Activated naive CD4-positive, alpha-beta T cell treated with anti-CD3 and anti-CD28 coated beads, Interleukin-2, amount 50 U/mL, for 16 hours (primary cell): ENCODE data around the gene SH3GL3.

ENCODE experiments used
- DNase-seq: peaks from one replicate; pipeline ENCODE4 v3.0.0-alpha.2; 2020

SH3GL3 gene

DNA sequence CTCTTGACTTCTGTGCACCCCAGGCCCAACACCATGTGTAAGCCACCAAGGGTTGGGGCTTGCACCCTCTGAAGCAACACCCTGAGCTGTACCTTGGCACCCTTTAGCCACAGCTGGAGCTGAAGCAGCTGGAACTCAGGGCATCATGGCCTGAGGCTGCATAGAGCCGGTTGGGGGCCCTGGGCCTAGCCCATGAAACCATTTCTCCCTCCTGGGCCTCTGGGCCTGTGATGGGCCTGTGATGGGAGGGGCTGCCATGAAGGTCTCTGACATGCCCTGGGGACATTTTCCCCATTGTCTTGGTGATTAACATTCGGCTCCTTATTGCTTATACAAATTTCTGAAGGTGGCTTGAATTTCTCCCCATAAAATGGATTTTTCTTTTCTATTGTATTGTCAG lies 184.4 kb downstream of the SH3GL3 start:
- DNase-seq: no peak

DNA sequence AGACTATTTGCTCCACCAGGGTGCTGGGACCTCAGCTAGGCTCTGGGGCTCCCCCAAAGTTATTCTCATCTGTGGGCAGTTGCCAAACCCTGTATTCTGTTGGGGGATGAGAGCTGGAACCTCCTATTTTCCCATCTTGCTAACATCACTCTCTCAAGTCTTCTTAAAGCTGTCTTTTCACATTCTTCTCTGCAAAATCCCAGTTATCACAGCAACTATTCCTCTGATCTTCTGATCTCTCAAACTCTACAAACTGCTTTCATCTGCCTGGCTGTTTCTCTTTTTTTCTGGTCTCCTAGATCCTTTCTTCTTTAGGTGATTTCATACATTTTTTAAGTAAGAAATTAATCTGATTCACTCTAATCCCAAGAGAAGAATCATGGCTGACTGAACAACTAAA lies 196.1 kb downstream of the SH3GL3 start:
- no peak for DNase-seq

DNA sequence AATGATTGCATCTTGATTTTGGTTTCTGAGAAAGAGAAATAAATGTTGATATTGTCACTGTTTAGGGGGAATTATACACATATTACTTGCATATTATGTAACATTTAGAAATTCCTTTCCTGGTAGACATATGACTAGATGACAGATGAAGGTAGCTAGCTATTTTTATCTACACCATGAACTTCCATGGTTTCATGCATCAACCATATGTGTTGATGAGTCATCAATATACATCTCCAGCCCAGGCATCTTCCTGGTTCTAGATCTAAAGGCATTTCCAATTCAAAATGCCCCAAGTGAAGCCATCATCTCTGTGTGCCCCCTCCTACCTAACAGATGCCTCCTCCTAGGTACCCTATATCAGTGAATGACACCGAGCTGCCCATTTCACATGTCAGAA lies 197.3 kb downstream of the SH3GL3 start:
- DNase-seq: no peak

DNA sequence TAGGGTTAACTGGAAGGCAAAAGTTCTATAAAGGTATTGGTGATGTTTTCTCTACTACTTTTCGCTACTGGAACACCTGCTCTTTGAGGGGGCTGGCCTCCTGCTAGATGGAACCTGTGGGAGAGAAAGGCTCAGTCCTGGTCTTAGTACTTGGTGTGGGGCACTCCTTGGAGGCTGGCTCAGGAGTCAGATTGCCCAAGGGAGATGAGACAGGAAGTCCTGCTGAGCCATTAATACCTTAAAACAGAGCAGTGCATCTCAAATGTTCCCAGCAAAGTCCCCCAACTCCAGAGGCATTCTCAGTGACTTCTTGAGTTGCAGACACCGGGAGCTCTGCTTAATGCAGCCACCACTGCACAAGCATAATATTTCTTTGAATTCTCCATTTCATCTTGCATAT lies 203.7 kb downstream of the SH3GL3 start:
- no peak for DNase-seq

DNA sequence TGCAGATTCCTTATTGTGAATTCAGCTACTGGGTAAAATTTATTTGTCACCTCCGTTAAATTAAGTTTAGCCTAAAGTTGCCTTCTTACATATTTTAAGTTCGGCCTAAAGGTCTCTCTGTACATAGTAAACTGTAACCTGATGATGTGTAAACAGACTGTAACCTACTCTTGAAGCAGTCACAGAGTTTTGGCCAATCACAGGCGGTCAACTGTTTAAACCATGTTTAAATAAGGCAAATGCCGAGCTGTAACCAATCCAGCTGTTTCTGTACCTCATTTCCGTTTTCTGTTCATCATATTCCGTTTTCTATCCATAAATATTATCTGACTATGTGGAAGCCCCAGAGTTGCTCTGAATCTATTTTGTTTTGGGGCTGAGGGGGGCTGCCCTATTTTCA lies 204.4 kb downstream of the SH3GL3 start:
- no peak for DNase-seq

DNA sequence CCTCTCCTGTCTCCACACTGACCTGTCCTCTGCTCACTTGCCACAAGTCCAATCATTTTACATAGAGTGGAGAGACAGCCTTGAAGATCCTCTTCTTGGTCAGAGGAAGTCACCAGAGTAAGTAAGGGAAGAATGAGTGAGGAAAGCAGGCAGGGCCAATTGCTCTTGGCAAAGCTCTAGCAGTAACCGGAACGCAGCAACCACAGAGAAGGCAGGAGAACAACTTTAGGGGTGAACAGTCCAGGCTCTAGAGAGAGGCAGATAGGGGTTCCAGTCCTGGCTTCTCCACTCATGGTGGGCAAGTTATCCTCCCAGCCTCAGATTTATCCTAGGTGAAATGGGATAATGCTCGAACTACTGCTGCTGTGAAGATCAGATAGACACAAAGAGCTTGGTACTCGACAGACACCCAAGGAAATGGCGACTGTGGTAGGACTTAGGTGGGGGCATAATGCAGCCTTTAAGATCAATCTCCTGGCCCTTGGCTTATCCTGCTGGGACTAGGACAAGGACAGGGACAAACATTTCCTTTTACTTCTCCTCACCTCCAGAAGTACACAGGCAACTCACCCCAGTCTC lies 205.6 kb downstream of the SH3GL3 start:
- no peak for DNase-seq

DNA sequence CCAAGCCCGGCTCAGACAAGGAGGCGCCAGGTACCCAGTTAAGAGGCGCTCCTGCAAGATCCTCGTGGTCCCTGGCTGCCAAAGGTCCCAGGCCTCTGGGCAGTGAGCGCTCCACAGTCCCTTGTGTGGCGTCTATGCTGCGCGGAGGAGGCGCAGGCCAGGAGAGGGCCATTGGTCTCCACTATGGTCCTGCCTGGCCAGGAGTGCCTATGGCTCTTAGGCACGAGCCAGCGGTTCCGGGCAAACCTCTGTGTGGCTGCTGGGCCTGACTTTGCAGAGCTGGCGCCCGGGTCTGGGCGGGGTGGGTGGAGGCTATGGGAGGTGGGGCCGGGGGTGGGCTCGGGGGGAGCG lies 206.1 kb downstream of the SH3GL3 start:
- DNase-seq: no peak

DNA sequence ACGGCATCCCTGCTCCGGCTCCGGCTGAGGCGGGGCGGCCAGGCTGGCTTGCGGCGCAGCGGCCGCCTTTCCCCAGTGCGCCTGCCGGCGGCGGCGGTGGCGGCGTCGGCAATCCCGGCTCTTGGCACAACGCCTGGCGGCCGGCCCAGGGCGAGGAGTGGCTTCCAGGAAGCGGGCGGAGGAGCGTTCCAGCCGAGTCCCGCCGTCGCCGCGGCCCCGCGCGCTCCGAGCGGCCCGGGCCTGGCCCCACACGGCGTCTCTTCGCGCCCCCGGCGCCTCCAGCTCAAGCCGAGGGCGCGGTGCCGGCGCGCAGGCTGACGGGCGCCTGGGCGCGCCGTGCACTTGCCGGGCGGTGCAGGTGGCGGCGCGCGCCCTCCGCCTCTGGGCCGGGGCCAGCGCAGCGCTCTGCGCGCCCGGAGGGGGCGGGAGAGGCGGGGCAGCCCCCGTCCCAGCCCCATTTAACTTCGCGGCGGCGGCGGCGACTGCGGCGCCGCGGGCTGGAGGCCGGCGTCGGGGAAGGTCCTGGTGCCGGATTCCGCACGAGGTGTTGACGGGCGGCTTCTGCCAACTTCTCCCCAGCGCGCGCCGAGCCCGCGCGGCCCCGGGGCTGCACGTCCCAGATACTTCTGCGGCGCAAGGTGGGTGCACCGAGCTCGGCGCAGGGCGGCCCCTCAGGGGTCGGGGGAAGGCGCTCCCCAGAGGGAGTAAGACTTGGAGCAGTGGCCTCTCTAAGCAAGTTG lies 206.7 kb downstream of the SH3GL3 start, which contains the start of gene ADAMTSL3:
ADAMTSL3 (plus strand) TSS at position 485 of the 740 bp plus-strand sequence. CDS start 1,639 bp downstream, outside the sequence.
- DNase-seq: no peak

DNA sequence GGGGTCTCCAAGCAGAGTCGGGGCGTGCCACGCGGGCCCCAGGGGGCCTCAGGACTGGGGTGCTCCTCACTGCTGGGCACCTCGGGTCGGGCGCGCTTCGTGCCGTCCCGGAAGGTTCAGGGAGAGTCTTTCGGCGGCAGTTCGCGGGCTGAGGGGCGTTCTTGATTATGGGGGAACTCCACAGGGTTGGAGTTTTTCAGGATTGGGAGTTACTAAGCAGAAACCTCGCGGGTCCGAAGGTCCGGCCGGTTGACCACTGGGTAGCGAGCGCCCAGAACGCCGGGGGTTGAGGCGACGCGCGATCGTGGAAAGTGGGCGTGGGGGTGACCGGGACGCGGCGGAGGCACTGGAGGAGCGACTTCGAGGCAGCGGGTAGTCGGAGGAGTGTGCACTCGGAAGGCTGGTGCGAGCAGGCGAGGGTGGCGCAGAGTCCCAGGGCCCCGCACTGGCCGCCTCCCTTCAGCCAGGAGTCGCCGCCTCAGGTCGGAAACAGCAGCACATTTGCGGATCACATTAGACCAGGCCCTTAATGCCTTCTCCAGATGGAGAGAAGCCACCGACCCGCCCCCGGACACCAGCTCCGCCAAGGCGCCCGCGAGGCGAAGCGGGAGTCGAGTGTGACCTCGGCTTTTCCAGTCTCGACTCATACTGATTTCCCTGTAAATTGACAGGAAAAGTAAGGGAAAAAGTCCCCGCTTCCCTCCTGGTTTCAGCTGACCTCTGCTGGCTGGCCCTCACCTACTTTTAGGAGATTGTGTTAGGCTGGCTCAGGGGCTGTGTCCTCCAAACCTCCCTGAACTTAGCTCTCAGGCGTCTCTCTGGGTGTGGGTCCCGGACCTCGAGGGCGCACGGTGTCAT lies 207.5 kb downstream of the SH3GL3 start:
- no peak for DNase-seq

DNA sequence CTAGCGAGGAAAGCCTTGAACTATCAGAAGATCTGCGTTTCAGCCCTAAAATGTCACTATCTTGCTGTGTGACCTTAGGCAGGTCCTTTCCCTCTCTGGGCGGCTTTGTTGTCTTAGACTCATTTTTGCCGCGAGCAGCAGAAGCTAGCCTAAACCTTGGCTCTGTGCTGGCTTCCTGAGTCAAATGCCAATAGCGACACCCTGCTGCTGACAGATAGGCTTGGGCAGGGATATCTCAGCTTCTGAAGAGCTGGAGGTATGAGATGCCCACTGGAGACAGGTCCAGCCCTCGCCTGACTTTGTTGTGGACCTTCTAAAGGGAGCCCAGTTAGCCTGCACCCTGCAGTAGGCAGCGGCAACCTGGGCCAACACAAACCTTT lies 208.1 kb downstream of the SH3GL3 start:
- no peak for DNase-seq

DNA sequence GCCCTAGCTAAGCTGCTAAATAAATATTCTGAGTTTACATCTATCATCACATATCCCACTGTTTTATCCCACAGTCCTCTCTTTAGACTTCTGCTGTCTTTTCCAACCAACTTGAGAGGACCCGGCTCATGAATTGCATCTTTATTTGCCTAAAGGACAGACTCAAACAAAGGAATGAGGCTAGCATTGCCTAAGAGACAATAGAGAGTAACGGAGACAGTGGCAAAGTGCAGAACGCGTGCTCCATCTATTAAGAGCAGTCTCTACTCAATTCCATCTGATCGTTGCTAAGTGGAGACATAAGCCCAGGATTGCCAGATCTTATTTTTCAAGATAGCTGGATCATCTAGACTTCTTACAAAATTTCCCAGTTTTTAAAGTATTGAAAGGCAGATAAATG lies 209.1 kb downstream of the SH3GL3 start:
- no peak for DNase-seq

DNA sequence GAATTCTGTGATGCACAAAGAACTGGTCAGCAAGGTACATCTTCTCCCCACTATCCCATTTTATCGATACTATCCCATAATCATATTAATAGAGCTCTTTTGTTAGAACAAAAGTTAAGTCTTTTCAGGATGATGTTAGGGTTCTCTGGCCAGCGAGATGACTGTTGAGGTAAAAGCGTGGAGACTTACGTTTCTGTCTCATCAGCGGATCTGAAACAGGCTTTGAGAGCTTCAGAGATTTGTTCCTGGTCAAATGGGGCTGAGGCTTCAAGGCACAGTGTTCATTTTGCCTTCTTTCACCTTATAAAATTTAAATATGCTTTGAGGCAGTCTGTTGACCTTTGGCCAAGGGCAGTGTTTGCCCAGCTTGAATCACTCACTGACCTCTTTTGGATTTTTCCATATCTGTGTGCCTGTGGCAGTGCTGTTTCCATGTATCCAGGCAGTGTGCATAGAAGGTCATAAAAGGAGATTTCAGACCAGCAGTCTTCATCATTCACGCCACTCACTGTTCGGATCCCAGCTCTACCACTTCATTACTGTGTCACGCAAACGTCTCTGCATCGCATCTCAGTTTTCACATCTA lies 209.9 kb downstream of the SH3GL3 start:
- no peak for DNase-seq

DNA sequence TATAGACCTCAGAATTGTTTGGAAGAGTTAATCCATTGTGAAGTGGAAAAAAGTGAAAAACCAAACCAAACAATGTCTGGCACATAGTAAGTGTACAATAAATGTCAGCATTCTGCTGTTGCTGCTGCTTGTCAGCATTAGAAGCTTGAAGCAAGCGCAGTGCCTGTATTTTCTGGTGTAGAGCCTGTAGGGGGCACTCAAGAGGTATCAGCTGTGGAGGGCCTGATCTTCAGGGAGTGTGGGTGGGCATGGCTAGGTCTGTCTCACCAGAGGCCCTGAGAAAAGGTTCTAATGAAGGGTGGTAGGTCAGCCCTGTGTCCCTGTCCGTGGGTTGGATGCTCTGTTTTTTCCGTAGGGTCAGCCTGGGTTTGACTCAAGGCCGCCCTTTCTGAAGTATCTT lies 210.4 kb downstream of the SH3GL3 start:
- no peak for DNase-seq

DNA sequence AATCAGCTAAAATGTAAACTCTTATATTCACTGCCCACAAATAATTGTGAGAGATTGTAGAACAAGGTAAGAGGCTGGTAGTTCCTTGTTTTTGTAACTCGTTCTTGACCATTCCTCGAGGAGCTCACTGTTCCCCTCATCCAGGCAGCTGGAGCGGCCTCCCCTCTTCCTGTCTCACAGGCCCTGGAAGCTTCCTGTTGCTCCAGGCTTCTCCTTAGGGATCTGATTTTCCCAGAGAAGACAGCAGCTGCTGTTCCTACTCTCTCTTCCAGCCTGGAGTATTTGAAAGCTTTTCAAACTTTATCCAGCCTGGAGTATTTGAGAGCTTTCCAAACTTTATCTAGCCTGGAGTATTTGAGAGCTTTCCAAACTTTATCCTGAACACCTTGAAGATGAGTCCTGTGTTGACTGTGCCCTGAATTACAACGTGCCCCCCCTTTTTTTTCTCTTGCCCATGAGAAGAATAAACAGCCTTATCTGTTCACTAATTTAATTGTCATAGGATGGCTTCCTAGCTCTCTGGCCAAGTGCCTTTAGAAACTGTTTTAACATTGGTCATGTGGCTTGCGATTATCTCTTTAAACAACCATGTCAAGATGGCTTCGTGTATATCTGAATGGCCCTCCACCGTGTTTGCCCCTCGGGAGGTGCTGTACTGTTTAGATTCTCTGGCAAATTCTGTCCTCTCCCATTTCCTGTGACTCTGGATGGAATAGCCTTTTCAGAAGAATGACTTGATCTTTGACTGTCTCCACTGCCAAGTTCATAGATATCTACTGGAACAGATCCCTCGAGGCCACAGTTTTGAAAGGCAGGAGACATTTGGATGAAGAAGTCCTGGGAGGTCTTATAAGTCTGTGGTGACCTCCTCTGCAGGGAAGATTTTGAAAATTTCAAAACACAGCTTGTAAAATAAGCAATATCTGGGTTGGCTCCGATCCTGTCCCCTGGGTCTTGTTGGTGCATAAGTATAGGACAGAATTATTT lies 211.6 kb downstream of the SH3GL3 start:
- no peak for DNase-seq

DNA sequence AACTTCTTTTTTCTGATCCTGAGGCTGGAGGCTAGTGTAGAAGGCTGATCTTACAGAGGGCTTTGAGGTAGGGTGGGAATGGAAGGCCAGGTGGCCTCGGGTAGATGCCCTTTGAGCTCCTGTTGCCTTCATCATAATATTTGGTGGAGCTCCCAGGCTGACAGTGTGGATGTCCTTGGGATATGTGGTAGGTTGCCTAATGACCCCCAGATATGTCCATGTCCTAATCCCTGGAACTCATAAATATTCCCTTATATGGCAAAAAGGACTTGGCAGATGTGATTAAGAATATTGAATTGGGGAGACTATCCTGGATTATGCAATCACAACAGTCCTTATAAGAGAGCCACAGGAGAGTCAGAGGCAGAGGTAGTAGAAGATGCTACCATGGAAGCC lies 212.3 kb downstream of the SH3GL3 start:
- DNase-seq: no peak

DNA sequence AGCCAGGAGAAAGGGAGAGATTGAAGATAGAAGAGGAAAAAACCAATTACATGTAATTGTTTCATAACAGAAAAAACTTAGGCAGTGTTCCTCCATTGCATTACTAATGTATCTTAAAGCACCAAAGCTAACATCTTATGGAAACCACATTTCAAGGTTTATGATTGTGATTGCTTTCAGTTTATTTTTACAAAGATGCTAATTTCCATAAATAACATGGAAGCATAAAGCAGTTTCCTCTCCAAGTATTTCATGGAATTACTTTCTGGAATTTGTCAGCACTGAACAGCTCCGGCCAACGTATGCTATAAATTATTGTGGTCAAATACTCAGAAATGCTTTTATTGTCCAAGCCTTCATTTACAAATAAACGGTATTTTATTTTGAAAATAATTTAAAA lies 218.3 kb downstream of the SH3GL3 start:
- no peak for DNase-seq
